GM18868 (cell line): ENCODE measurements around the gene COL9A3.
"Not testable (repeated sequence)": the region's sequence is repeated elsewhere in the genome, so short reads cannot be mapped to it uniquely, and the experiment has no call there.

Experiments
- ATAC-seq: cut with Tn5 transposase; IDR thresholded peaks from one replicate; pipeline ENCODE4 v1.9.1; 2021; ENCODE audit warnings: mild to moderate bottlenecking, moderate library complexity; ENCODE audit not compliant: unreplicated experiment

Gene COL9A3

DNA sequence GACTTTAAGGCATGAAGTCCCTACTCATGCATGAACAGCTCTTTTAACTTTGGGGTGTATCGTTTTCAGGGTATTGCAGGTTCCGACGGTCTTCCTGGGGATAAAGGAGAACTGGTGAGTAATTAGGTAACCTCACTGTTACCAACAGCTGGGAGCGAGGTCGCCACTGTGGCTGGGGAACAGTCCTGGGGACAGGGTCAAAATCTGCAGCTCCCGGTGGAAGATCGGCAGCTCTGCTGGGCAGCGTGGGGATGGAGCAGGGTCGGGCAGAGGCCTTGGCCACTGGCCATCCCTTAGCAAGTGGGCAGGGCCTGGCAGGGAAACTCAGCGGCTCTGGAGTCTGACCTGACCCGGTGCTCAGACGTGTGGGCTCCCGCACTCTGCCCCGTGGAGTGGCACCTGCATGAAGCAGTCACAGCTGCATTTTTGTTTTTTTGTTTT, 16.1 kb downstream of the COL9A3 start:
- ATAC-seq, result peak; percentile 16

- no peak for ATAC-seq
Measured at GRCh38 chr20:62834967-62835730, 18.3 kb downstream of the COL9A3 start.

GRCh38 chr20:62835931-62836861, 19.3 kb downstream of the COL9A3 start:
- no peak for ATAC-seq

GRCh38 chr20:62836967-62837490, 20.2 kb downstream of the COL9A3 start:
- no peak for ATAC-seq

DNA sequence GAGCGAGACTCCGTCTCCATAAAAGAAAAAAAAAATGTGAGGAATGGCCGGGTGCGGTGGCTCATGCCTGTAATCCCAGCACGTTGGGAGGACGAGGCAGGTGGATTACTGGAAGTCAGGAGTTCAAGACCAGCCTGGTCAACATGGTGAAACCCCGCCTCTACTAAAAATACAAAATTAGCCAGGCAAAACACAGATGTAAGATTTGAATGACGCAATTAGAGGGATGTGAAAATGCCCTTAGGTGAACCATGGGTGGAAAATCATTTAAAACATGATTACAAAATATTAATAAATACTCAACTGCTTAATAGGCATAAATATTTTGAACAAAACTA, 20.9 kb downstream of the COL9A3 start:
- peak; percentile 37 for ATAC-seq

DNA sequence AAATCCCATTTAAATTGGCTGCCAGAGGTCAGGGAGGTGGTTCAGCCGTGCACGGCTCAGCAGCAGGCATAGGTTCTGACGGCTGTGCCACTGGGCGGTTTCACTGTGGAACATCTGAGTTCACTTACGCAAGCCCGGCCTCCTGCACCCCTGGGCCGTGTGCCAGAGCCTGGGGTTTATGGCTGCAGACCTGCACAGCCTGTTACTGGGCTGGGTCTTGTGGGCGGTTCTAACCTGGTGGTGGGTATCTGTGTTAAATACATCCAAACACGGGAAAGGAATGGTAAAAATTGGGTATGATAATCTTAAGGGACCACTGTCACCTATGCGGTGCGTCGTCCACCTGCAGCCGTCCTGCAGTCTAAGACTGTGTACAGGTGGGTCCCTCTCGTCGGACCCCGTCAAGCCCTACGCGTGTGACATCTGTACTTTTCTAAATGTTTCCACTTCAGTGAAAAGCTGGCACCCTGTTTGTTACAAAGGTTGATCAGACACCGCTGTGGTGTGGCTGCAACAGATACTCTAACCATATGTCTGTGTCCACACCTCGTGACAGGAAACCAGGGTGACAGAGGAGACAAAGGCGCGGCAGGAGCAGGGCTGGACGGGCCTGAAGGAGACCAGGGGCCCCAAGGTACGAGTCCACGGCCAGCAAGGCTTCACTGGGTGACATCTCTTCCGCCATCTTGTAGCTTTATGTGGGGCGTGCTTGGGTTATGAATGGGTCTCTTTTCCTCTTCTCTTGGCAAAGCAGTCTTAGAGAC, 21.5 kb downstream of the COL9A3 start:
- ATAC-seq, result peak; percentile 85

DNA sequence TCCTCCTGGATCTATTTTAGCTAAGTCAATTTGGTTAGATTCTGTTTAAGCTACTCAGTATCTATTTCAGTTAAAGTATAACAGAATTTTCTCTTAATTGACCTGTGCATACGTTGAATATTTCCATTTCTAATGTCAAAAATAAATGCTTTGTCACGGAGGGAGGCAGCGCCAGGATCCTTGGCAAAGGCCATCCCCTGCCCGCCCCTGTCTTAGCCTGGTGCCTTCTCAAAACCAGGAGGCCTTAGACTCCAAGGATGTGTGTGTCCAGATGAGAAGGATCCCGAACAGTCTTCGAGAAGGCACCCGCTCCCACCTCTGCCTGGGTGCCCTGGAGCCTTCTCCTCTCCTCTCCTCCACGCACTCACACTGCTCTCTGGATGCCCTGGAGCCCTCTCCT, 22.4 kb downstream of the COL9A3 start:
- no peak for ATAC-seq

GRCh38 chr20:62839816-62840215, 23.0 kb downstream of the COL9A3 start:
- ATAC-seq, result no peak

- no peak for ATAC-seq
Measured at GRCh38 chr20:62840244-62841197, 23.7 kb downstream of the COL9A3 start.

GRCh38 chr20:62841705-62842212, 24.9 kb downstream of the COL9A3 start:
- no peak for ATAC-seq

- ATAC-seq, result no peak
Measured at GRCh38 chr20:62843656-62844055, 26.8 kb downstream of the COL9A3 start.

DNA sequence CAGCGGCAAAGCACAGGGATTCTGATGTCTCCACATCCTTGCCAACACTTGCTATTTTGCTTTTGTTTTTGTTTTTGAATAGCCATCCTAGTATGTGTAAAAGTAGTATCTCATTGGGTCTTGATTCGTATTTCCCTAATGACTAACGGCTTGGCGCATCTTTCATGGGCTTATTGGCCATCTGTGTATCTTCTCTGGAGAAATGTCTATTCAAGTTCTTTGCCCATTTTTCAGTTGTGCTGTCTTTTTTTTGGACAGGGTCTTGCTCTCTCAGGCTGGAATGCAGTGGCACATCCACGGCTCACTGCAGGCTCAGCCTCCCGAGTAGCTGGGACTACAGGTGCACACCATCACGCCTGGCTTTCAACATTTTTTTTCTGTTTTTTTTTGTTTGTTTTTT, 27.3 kb downstream of the COL9A3 start:
- no peak for ATAC-seq

DNA sequence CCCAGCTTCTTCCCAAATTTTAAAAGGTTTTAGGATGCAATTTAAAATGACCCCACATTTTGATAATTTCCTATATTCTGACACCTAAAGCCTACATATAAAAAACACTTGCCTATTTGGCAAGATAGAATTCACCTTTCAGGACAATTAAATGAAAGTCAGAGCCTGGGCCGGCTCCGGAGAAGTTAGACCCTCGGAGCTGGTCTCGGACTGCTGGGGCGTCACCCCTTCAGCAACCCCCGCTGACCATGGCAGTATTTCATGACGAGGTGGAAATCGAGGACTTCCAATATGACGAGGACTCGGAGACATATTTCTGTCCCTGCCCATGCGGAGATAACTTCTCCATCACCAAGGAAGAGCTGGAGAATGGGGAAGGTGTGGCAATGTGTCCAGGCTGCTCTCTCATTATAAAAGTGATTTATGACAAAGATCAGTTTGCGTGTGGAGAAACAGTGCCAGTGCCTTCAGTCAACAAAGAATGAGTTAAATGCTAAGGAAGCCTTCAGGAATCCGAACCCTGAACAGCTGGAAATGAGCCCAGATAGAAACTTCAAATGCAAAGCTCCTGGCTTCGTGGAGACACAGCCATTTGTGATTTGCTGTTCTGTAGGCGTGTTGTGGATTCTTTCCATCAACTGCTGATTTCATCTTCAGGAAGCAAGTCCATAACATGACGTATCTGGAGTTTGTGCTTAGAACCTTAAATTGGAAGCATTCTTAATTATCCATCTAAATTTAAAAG, 28.7 kb downstream of the COL9A3 start:
- ATAC-seq, result no peak

DNA sequence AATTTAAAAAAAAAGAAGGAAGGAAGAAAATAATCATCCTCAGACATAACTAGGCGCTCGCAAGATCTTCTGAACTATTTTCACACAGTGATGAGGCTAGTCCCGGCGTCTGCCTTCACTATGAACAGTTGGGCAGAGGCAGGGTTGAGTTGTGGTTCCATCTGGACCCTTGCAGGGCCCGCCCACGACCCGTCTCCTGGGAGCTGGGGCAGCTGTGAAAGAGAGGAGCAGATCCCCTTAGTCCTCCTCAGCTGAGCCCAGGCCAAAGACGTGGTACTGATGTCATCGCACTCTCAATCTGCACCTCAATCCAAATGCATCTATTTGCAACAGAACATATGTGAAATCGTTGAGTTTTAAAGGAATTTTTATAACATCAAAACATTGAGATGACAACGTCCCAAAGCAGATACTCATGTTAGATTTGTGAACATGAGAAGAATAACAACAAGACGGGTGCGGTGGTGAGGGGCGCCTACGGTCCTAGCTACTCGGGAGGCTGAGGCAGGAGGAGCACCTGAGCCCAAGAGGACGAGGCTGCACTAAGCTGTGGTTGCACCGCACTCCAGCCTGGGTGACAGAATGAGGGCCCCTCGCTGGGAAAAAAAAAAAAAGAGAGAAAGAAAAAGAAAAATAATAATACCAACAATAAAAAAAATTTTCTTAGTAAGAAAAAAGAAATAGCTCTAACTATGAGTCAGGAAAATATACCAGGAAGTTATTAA, 29.5 kb downstream of the COL9A3 start:
- no peak for ATAC-seq

GRCh38 chr20:62848917-62849316, 32.1 kb downstream of the COL9A3 start:
- ATAC-seq, result not testable (repeated sequence)

DNA sequence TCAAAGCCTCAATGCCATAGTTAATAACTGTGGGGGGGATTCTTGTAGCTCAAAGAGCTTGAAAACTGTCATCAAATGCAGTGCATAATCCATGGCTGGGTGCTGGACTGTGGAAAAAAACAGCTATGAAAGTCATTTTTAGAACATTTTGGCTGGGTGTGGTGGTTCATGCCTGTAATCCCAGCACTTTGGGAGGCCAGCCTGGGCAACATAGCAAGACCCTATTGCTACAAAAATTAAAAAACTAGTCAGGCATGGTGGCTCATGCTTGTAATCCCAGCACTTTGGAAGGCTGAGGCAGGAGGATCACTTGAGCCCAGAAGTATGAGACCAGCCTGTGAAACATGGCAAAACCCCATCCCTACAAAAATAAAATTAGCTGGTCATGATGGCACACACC, 32.6 kb downstream of the COL9A3 start:
- no peak for ATAC-seq

DNA sequence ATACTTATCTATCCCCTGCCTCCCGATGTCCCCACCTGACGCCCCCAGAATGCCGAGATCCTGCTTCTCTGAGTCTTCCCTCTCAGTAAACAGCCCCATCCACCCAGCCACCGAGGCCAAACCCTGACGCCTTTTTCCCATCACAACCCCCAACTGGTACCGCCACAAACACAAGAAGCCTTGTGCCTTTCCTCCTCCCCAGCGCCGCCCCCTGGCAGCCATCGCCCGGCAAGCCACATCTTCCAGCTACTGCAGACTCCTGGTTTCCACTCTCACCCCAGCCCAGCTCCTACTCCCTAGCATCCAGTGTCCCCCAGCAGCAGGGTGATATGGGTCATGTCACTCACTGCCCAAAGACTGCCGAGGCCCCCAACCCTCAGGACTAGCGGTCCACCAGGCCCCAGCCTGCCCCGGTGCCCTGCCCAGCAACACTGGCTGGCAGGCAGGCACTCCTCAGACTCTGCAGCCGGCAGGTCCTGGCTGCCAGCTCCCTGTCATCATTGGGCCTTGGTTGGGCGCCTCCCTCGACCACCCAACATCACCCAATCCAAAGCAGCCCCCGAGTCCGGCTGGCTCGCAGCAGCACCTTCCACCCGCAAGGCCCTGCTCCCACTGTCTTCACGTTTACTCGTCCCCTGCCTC, 33.6 kb downstream of the COL9A3 start:
- ATAC-seq, result no peak

- ATAC-seq, result no peak
Measured at GRCh38 chr20:62852196-62852595, 35.3 kb downstream of the COL9A3 start.
